Spleen (tissue), 11 donors: ENCODE results near the gene SDCBP2. TPM values are rescaled to one million over a fixed set of nuclear protein-coding genes. Genes with fewer than 3 reads are reported as not detected.

Experiments used
- DNase-seq: peaks from one replicate; pipeline ENCODE4 v3.0.0-alpha.2; 2020
- H3K27ac ChIP-seq, 8 donors: fragments of 200-600 bp; sonication (generic) in 7 of 8; 1 replicate in 4 of 8; 2 replicates in 4 of 8; pipeline versions ENCODE4 v1.5.0 to v1.8.0; 2016 to 2021; ENCODE audit warnings: inconsistent platforms in 4 of 8, mild to moderate bottlenecking in 4 of 8, moderate library complexity in 1 of 8
- H3K27me3 ChIP-seq, 7 donors: fragments of 200-600 bp; sonication (generic) in 6 of 7; replicated peaks in 1 of 7; 1 replicate in 4 of 7; 2 replicates in 3 of 7; pipeline versions ENCODE4 v1.5.0 to v1.8.0; 2016 to 2021; ENCODE audit warnings: inconsistent platforms in 3 of 7, mild to moderate bottlenecking in 1 of 7
- H3K36me3 ChIP-seq, 6 donors: fragments of 200-600 bp; sonication (generic) in 5 of 6; 1 replicate in 4 of 6; 2 replicates in 2 of 6; pipeline versions ENCODE4 v1.5.0 to v1.8.0; 2016 to 2021; ENCODE audit warnings: inconsistent platforms in 2 of 6
- H3K4me1 ChIP-seq, 6 donors: fragments of 200-600 bp; sonication (generic) in 5 of 6; 1 replicate in 3 of 6; 2 replicates in 3 of 6; pipeline versions ENCODE4 v1.5.0 to v1.8.0; 2016 to 2021; ENCODE audit warnings: inconsistent platforms in 3 of 6
- H3K4me3 ChIP-seq, 8 donors: fragments of 200-600 bp; sonication (generic) in 7 of 8; 1 replicate in 4 of 8; 2 replicates in 4 of 8; pipeline versions ENCODE4 v1.5.0 to v1.8.0; 2016 to 2021; ENCODE audit warnings: inconsistent platforms in 4 of 8, mild to moderate bottlenecking in 4 of 8, moderate library complexity in 2 of 8
- H3K9me3 ChIP-seq, 8 donors: fragments of 200-600 bp; sonication (generic) in 7 of 8; 1 replicate in 4 of 8; 2 replicates in 4 of 8; pipeline versions ENCODE4 v1.5.0 to v1.8.0; 2016 to 2021; ENCODE audit warnings: inconsistent platforms in 4 of 8
- POLR2A ChIP-seq, 3 donors: fragments of 450-650 bp; IDR thresholded peaks; one replicate each; pipeline ENCODE4 v1.5.1; 2017; ENCODE audit warnings: antibody characterized with exemption in 3 of 3, mild to moderate bottlenecking in 1 of 3
- POLR2AphosphoS5 ChIP-seq, 3 donors: sonication (generic); formaldehyde crosslinking; IDR thresholded peaks; one replicate each; pipeline ENCODE4 v1.5.1; 2017; ENCODE audit warnings: antibody characterized with exemption in 3 of 3
- WGBS, 5 donors: extraction: QIAGEN DNeasy Blood & Tissue Kit in 3 of 5; methylation state at CpG; one replicate each; pipeline versions ENCODE4 v1.1.5 to v1.1.7; 2013 to 2018; 5-methylcytosine and 5-hydroxymethylcytosine counted together
- intact Hi-C: fragments of 100-400 bp; cut with DNase I; formaldehyde crosslinking; loops from one replicate; pipeline ENCODE4 v1.15.0; 2023; ENCODE audit warnings: low total_unique reads
- polyA plus RNA-seq, 3 donors: library from polyadenylated mRNA; stranded (reverse); fragments of 200-250 nt; gene quantifications; one replicate each; pipeline ENCODE4 v1.2.1, GENCODE V29; 2013
- total RNA-seq, 7 donors: library from RNA; depleted of rRNA in 3 of 7; stranded (reverse); fragments of >200 nt in 3 of 7; fragmentation: NEBNext Ultra II Directional in 4 of 7; extraction: Animal tissue kit (Norgen Biotek cat#: 25700) in 4 of 7; gene quantifications; one replicate each; pipeline versions ENCODE4 v1.1.0 to v1.2.1, GENCODE V29; 2016 to 2021
- TF ChIP-seq, protein P1 (sequence below), 11 experiments: fragments of 200-600 bp in 7 of 11; fragments of 450-650 bp in 4 of 11; sonication (generic) in 4 of 11; IDR thresholded peaks in 8 of 11; conservative IDR thresholded peaks in 3 of 11; 1 replicate in 7 of 11; 2 replicates in 4 of 11; pipeline versions ENCODE4 v1.4.0 to v1.8.0; 2016 to 2021; ENCODE audit warnings: antibody characterized with exemption in 11 of 11, inconsistent platforms in 4 of 11, mild to moderate bottlenecking in 1 of 11
- donor health status: healthy with polysubstance abuse.
- donor health status: DM: no; HTN: no; CAD: no; lungs with moderate emphysema.
- donor health status: DM: no; HTN: no; CAD: no.
- donor health status: Bipolar disorder and iron deficiency.
- donor health status: healthy.
- donor health status: DM: no; HTN: no; CAD: no.
- donor health status: DM: yes; HTN: yes; CAD: no.

Gene SDCBP2
- total and polyA plus RNA-seq, 10 donors = 2.0 to 7.1 (median 3.3) TPM

DNA sequence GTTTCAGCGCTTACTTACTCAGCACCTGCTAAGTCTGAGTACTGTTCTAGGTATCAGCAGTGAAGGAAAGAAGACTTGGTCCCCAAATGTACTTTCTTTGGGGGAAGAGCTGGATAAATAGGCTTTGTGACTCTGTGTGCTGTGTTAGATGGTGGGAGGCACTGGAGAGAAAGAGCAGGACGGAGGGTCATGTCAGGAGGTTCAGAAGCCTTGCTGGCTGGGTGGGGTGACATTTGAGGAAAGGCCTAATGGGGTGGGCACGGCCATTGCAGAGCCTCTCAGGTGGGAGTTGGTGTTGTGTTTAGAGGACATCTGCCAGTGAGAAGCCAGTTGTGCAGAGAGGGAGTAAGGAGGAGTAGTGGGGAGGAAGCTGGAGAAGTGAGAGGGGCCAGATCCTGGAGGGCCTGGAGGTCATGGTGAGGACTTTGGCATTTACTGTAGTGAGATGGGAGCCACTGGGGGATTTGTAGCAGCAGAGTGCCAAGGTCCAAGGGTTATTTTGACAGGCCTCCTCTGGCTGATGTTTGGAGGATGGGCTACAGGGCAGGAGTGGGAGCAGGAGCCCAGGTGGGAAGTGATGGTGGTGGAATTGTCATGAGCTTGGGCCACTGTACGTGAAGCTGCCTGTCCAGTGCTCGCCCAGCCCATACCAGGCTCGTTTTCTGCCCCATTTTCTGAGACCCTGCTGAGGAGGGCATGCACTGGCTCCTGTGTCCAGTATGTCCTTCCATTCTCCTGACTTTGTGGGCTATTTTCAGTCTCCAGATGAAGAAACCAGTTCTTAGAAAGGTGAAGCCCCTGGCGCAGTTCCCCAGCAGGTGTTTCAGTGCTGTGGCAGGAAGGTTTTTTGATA, 886 bp downstream of the SDCBP2 start:
- H3K27me3 ChIP-seq = no peaks in the 10 kb centered on the region
- intact Hi-C loops = loop anchor here (5.0 kb wide), 1 partner anchor 64 kb away; the partner anchor contains the start of gene FKBP1A
- H3K36me3 ChIP-seq = peaks cover 0 to 31% (median 0%) of the 10 kb centered on the region in 6 donors
- DNase-seq = peak; percentile 50
- no peak overlapping the region for H3K4me3 ChIP-seq
- WGBS, 5 donors = 84 to 89% (median 85%) methylated on average over 7 of the region's 7 CpGs
- peaks cover 43 to 89% (median 75%) of the 10 kb centered on the region in 6 donors for H3K4me1 ChIP-seq
- TF ChIP-seq POLR2AphosphoS5 (IDR thresholded peaks at IDR 0.05) (no peak), POLR2A (IDR thresholded peaks at IDR 0.05) (no peak)
- TF ChIP-seq, protein P1, sequence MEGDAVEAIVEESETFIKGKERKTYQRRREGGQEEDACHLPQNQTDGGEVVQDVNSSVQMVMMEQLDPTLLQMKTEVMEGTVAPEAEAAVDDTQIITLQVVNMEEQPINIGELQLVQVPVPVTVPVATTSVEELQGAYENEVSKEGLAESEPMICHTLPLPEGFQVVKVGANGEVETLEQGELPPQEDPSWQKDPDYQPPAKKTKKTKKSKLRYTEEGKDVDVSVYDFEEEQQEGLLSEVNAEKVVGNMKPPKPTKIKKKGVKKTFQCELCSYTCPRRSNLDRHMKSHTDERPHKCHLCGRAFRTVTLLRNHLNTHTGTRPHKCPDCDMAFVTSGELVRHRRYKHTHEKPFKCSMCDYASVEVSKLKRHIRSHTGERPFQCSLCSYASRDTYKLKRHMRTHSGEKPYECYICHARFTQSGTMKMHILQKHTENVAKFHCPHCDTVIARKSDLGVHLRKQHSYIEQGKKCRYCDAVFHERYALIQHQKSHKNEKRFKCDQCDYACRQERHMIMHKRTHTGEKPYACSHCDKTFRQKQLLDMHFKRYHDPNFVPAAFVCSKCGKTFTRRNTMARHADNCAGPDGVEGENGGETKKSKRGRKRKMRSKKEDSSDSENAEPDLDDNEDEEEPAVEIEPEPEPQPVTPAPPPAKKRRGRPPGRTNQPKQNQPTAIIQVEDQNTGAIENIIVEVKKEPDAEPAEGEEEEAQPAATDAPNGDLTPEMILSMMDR (IDR thresholded peaks at IDR 0.05 in 8 of 11, conservative IDR thresholded peaks at IDR 0.05 in 3 of 11) = no peak
- peak overlapping the region; percentile 42 to 99 (median 97) for H3K27ac ChIP-seq
- H3K9me3 ChIP-seq = no peaks in the 10 kb centered on the region

DNA sequence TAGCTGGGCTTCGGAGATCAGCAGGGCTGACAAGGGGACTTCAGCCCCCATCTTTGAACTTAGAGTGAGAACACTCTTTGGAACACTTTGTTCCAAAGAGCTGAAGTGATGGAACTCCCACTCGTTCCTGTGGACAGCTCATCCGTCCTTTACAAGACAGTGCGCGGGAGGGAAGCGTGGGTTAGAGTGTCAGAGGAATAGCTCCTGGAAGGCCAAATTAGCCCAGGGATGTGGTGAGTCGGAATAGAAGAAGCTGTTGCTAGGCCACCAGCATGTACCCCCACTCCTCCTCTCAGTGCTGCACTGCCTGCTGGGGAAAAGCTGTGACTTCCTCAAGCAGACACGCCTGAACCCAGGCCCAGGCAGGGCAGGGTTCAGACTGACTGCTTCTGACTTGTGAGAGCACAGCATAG, 1.7 kb downstream of the SDCBP2 start:
- peak overlapping the region; percentile 42 to 99 (median 97) for H3K27ac ChIP-seq
- no peaks in the 10 kb centered on the region for H3K9me3 ChIP-seq
- peak; percentile 76 for DNase-seq
- H3K4me3 ChIP-seq = no peak overlapping the region
- TF ChIP-seq POLR2AphosphoS5 (IDR thresholded peaks at IDR 0.05) = peak in 2 of 3 donors; percentile 70 to 79
- TF ChIP-seq, protein P1 (IDR thresholded peaks at IDR 0.05 in 8 of 11, conservative IDR thresholded peaks at IDR 0.05 in 3 of 11) = no peak
- 58 to 82% (median 75%) methylated on average over 8 of the region's 8 CpGs for WGBS, 5 donors
- H3K27me3 ChIP-seq = no peaks in the 10 kb centered on the region
- H3K4me1 ChIP-seq = peaks cover 43 to 85% (median 77%) of the 10 kb centered on the region in 6 donors
- H3K36me3 ChIP-seq = peaks cover 0 to 23% (median 0%) of the 10 kb centered on the region in 6 donors
- intact Hi-C loops = loop anchor here (5.0 kb wide), 1 partner anchor 65 kb away; the partner anchor contains the start of gene FKBP1A

DNA sequence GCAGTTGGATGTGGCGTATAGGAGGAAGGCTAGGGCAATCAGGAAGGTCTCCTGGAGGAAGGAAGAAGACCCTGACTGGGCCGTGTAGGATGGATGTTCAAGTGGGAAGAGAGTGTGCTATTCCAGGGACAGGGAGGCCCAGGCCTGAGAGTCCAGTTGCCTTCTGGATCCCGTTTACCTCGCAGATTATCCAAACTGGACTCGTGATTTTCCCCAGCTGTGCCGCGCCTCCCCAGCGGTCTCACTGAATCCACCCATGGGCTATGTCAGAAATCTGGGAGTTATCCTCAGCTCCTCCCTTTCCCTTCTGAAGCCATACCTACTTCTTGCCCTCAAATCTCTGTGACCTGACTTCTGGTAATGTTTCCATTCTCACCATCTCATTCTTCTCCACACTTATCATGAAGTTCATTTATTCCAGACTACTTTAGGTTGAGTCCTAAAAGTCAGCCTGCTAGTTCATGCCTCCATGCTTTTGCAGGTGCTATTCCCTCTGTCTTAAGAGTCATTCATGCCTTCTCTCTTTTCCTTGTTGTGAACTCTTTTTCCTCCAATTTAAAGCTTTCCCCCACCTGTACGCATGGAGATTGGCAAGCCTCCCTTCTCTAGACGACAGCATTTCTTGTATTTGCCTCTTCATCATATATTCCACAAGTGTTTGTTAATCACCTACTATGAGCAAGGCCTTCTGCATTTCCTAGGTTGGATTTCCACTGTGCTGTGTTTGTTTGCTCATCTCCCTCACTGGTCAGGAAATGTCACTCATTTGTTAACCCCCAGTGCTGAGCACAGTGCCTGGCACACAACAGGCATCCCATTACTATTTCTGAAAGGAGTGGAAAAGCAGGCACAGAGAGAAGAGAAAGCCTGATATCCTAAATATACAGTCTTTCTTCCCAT, 2.7 kb downstream of the SDCBP2 start:
- Histone ChIP-seq H3K36me3 (peaks cover 0 to 13% (median 0%) of the 10 kb centered on the region in 6 donors), H3K4me3 (peak overlapping the region; percentile 59 to 90 (median 76)), H3K9me3 (no peaks in the 10 kb centered on the region), H3K27ac (peak overlapping the region; percentile 94 to 99 (median 97)), H3K4me1 (peaks cover 43 to 89% (median 76%) of the 10 kb centered on the region in 6 donors), H3K27me3 (no peaks in the 10 kb centered on the region)
- intact Hi-C loops = loop anchor here (5.0 kb wide), 1 partner anchor 66 kb away; the partner anchor contains the start of gene FKBP1A
- peak; percentile 72 for DNase-seq
- no peak for TF ChIP-seq POLR2AphosphoS5 (IDR thresholded peaks at IDR 0.05)
- TF ChIP-seq, protein P1 (IDR thresholded peaks at IDR 0.05 in 8 of 11, conservative IDR thresholded peaks at IDR 0.05 in 3 of 11) = no peak
- TF ChIP-seq POLR2A (IDR thresholded peaks at IDR 0.05) = no peak
- WGBS, 5 donors = 35 to 60% (median 48%) methylated on average over 10 of the region's 10 CpGs
